NT2/D1 (cell line): ENCODE results near the gene SSTR1.

Experiments used
- SUZ12 ChIP-seq: IDR thresholded peaks from 2 replicates; pipeline ENCODE4 v1.6.1; 2011; ENCODE audit not compliant: insufficient read length, insufficient read depth; ENCODE audit errors: extremely low read depth
- ZNF274 ChIP-seq: IDR thresholded peaks from 2 replicates; pipeline ENCODE4 v1.6.1; 2011; ENCODE audit warnings: mild to moderate bottlenecking, low read depth, low read length

DNA sequence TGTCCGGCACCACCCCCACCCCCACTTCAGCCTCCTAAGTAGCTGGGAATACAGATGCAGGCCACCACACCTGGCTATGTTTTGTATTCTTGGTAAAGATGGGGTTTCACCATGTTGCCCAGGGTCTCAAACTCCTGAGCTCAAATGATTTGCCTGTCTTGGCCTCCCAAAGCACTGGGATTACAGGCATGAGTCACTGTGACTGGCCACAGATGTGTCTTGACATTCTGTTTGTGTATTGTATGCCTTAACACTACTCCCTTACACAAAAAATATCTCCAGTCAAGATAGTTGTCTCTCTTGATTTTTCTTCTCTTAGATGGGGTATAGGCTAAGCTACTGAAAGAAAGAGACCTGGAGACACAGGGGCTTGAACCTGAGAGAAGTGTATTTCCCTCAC, 30.6 kb downstream of the SSTR1 start:
- TF ChIP-seq ZNF274 (no peak), SUZ12 (no peak)
